ENCODE results near the gene TF. TPM values are rescaled to one million over a fixed set of nuclear protein-coding genes. Genes with fewer than 3 reads are reported as not detected.

The TF gene
- total RNA-seq, 2 experiments from 2014 or later = 0.21 to 0.45 TPM

- peaks cover 43% of the 10 kb centered on the region for H3K27me3 Mint-ChIP-seq
- POLR2A ChIA-PET = no interaction called here
- H3K4me1 Mint-ChIP-seq = no peaks in the 10 kb centered on the region
- no peak overlapping the region for H3K4me3 Mint-ChIP-seq
- H3K9me3 Mint-ChIP-seq = no peaks in the 10 kb centered on the region
- no peaks in the 10 kb centered on the region for H3K36me3 Mint-ChIP-seq (ENCODE audit: low read depth)
- H3K27ac Mint-ChIP-seq = no peak overlapping the region
- CTCF ChIA-PET = no interaction called here
- no peak for DNase-seq
Observed at GRCh38 chr3:133782454-133782853, 36.3 kb downstream of the TF start.

GRCh38 chr3:133783762-133784161 lies 37.6 kb downstream of the TF start:
- Mint-ChIP-seq H3K4me3 (no peak overlapping the region), H3K27ac (no peak overlapping the region)
- CTCF ChIA-PET = no interaction called here

GRCh38 chr3:133788024-133788423 lies 41.8 kb downstream of the TF start:
- peaks cover 21% of the 10 kb centered on the region for H3K27me3 Mint-ChIP-seq
- no peak overlapping the region for H3K27ac Mint-ChIP-seq
- no peak for DNase-seq
- no peaks in the 10 kb centered on the region for H3K4me1 Mint-ChIP-seq
- H3K36me3 Mint-ChIP-seq (ENCODE audit: low read depth) = no peaks in the 10 kb centered on the region
- peaks cover 21% of the 10 kb centered on the region for H3K9me3 Mint-ChIP-seq
- ChIA-PET POLR2A (no interaction called here), CTCF (no interaction called here)
- H3K4me3 Mint-ChIP-seq = no peak overlapping the region

More at GRCh38 chr3:133783762-133784161, 37.6 kb downstream of the TF start:
- Mint-ChIP-seq H3K36me3 (ENCODE audit: low read depth) (no peaks in the 10 kb centered on the region), H3K4me1 (no peaks in the 10 kb centered on the region), H3K9me3 (no peaks in the 10 kb centered on the region), H3K27me3 (peaks cover 39% of the 10 kb centered on the region)
- no peak for DNase-seq
- POLR2A ChIA-PET = no interaction called here

GRCh38 chr3:133792171-133792763 lies 46.1 kb downstream of the TF start:
- Mint-ChIP-seq H3K27me3 (peaks cover 14% of the 10 kb centered on the region), H3K36me3 (ENCODE audit: low read depth) (no peaks in the 10 kb centered on the region), H3K4me3 (no peak overlapping the region), H3K27ac (no peak overlapping the region), H3K4me1 (no peaks in the 10 kb centered on the region), H3K9me3 (peaks cover 25% of the 10 kb centered on the region)
- ChIA-PET CTCF (no interaction called here), POLR2A (no interaction called here)
- DNase-seq = no peak

- POLR2A ChIA-PET = no interaction called here
- Mint-ChIP-seq H3K36me3 (ENCODE audit: low read depth) (no peaks in the 10 kb centered on the region), H3K9me3 (peaks cover 8% of the 10 kb centered on the region), H3K4me3 (no peak overlapping the region), H3K4me1 (no peaks in the 10 kb centered on the region), H3K27ac (no peak overlapping the region), H3K27me3 (peaks cover 22% of the 10 kb centered on the region)
- CTCF ChIA-PET = interaction anchor here (0.6 kb wide), 1 partner anchor 301 kb away, joined by 3 read pairs; no protein-coding TSS in a partner anchor
- no peak for DNase-seq
Observed at GRCh38 chr3:133797396-133798105, 51.4 kb downstream of the TF start.

- DNase-seq = no peak
- POLR2A ChIA-PET = no interaction called here
- Mint-ChIP-seq H3K36me3 (ENCODE audit: low read depth) (no peaks in the 10 kb centered on the region), H3K27me3 (peaks cover 21% of the 10 kb centered on the region), H3K4me1 (peaks cover 2% of the 10 kb centered on the region), H3K27ac (no peak overlapping the region), H3K4me3 (no peak overlapping the region), H3K9me3 (no peaks in the 10 kb centered on the region)
- CTCF ChIA-PET = no interaction called here
Observed at GRCh38 chr3:133799794-133800585, 53.8 kb downstream of the TF start.

GRCh38 chr3:133803469-133803868 lies 57.3 kb downstream of the TF start:
- Mint-ChIP-seq H3K27me3 (peaks cover 9% of the 10 kb centered on the region), H3K4me3 (no peak overlapping the region), H3K36me3 (ENCODE audit: low read depth) (peaks cover 11% of the 10 kb centered on the region), H3K9me3 (no peaks in the 10 kb centered on the region), H3K4me1 (peaks cover 26% of the 10 kb centered on the region), H3K27ac (no peak overlapping the region)
- ChIA-PET CTCF (interaction anchor here (0.6 to 0.7 kb wide), 3 partner anchors 144 to 445 kb away, joined by 3 to 4 read pairs (median 4); no protein-coding TSS in a partner anchor), POLR2A (no interaction called here)
- DNase-seq = no peak

- no peak for DNase-seq
- POLR2A ChIA-PET = no interaction called here
- Mint-ChIP-seq H3K4me1 (peaks cover 31% of the 10 kb centered on the region), H3K4me3 (peak overlapping the region; percentile 96), H3K36me3 (ENCODE audit: low read depth) (peaks cover 17% of the 10 kb centered on the region), H3K27me3 (peaks cover 7% of the 10 kb centered on the region), H3K27ac (peak overlapping the region; percentile 95), H3K9me3 (no peaks in the 10 kb centered on the region)
- CTCF ChIA-PET = no interaction called here
Observed at GRCh38 chr3:133804896-133805295, 58.7 kb downstream of the TF start.

- Mint-ChIP-seq H3K4me3 (peak overlapping the region; percentile 96), H3K27me3 (peaks cover 7% of the 10 kb centered on the region), H3K9me3 (no peaks in the 10 kb centered on the region), H3K4me1 (peaks cover 31% of the 10 kb centered on the region), H3K27ac (peak overlapping the region; percentile 95), H3K36me3 (ENCODE audit: low read depth) (peaks cover 17% of the 10 kb centered on the region)
- POLR2A ChIA-PET = no interaction called here
- CTCF ChIA-PET = no interaction called here
- no peak for DNase-seq
Observed at GRCh38 chr3:133805384-133805701, 59.1 kb downstream of the TF start.

- POLR2A ChIA-PET = no interaction called here
- peaks cover 31% of the 10 kb centered on the region for H3K4me1 Mint-ChIP-seq
- H3K27ac Mint-ChIP-seq = peak within 1 kb of the TSS; percentile 95
- peak; percentile 97 for DNase-seq
- CTCF ChIA-PET = interaction anchor here (1.0 to 1.4 kb wide), 2 partner anchors 12 to 14 kb away, joined by 3 to 5 read pairs; no protein-coding TSS in a partner anchor
- peak within 1 kb of the TSS; percentile 96 for H3K4me3 Mint-ChIP-seq
- H3K36me3 Mint-ChIP-seq (ENCODE audit: low read depth) = peaks cover 17% of the 10 kb centered on the region
- H3K27me3 Mint-ChIP-seq = peaks cover 7% of the 10 kb centered on the region
- no peaks in the 10 kb centered on the region for H3K9me3 Mint-ChIP-seq
Observed at GRCh38 chr3:133805702-133806475, 59.7 kb downstream of the TF start, which contains the start of gene SRPRB. Gene SRPRB (plus strand): TSS chr3:133805815. CDS start chr3:133805849, 34 bp downstream.

- no peaks in the 10 kb centered on the region for H3K9me3 Mint-ChIP-seq
- DNase-seq = no peak
- H3K27me3 Mint-ChIP-seq = no peaks in the 10 kb centered on the region
- peaks cover 17% of the 10 kb centered on the region for H3K4me1 Mint-ChIP-seq
- ChIA-PET POLR2A (no interaction called here), CTCF (no interaction called here)
- no peak overlapping the region for H3K27ac Mint-ChIP-seq
- H3K4me3 Mint-ChIP-seq = no peak overlapping the region
- peaks cover 43% of the 10 kb centered on the region for H3K36me3 Mint-ChIP-seq (ENCODE audit: low read depth)
Observed at GRCh38 chr3:133812872-133813271, 66.7 kb downstream of the TF start.

- CTCF ChIA-PET = no interaction called here
- no peak overlapping the region for H3K4me3 Mint-ChIP-seq
- H3K36me3 Mint-ChIP-seq (ENCODE audit: low read depth) = peaks cover 45% of the 10 kb centered on the region
- POLR2A ChIA-PET = no interaction called here
- no peaks in the 10 kb centered on the region for H3K9me3 Mint-ChIP-seq
- DNase-seq = no peak
- no peak overlapping the region for H3K27ac Mint-ChIP-seq
- H3K27me3 Mint-ChIP-seq = no peaks in the 10 kb centered on the region
- peaks cover 7% of the 10 kb centered on the region for H3K4me1 Mint-ChIP-seq
Observed at GRCh38 chr3:133815386-133815785, 69.2 kb downstream of the TF start.

GRCh38 chr3:133820129-133820528 lies 73.9 kb downstream of the TF start:
- no peak for DNase-seq
- Mint-ChIP-seq H3K27ac (no peak overlapping the region), H3K9me3 (no peaks in the 10 kb centered on the region), H3K4me1 (no peaks in the 10 kb centered on the region), H3K27me3 (no peaks in the 10 kb centered on the region), H3K36me3 (ENCODE audit: low read depth) (peaks cover 53% of the 10 kb centered on the region), H3K4me3 (no peak overlapping the region)
- ChIA-PET CTCF (interaction anchor here (0.6 to 1.0 kb wide), 3 partner anchors 9 to 770 kb away, joined by 3 to 4 read pairs (median 3); no protein-coding TSS in a partner anchor), POLR2A (no interaction called here)

All from activated CD4-positive, alpha-beta T cell treated with anti-CD3 and anti-CD28 coated beads, Interleukin-2, amount 10 ng/mL, durations not matched to agents 7 days and 5 days (primary cell).